AG09319 (cell line): ENCODE measurements around the gene XRCC5.

Experiments used
- DNase-seq: peaks from one replicate; pipeline ENCODE4 v3.0.0-alpha.2; 2010; ENCODE audit warnings: low read depth; ENCODE audit errors: extremely low read depth
- CTCF ChIP-seq: IDR thresholded peaks from 2 replicates; pipeline ENCODE4 v1.5.1; 2011; ENCODE audit warnings: low read depth, mild to moderate bottlenecking, inconsistent platforms, low read length, moderate library complexity

XRCC5 gene

GRCh38 chr2:216147172-216148131 is 38.3 kb downstream of the XRCC5 start:
- no peak for DNase-seq

DNA sequence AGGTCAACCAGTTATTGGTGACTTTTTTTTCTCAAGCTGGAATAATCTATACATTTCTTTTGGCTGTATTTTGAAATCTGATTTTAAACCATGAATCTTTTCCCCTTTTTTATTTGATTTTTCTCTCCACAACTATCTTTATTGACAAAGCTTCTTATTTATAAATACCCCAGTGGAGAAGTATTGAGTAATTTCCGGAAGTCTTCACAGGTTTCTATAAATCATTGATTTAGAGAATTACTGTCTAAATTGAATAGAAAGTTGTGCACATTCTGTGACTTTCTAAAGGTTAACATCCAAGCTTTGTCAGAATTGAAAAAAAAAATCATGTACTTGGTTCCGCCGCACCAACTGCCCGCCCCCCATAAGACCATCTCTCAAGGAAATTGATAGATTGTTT is 39.8 kb downstream of the XRCC5 start:
- TF ChIP-seq CTCF = no peak
- DNase-seq = no peak

More at GRCh38 chr2:216147172-216148131, 38.3 kb downstream of the XRCC5 start:
- no peak for TF ChIP-seq CTCF

DNA sequence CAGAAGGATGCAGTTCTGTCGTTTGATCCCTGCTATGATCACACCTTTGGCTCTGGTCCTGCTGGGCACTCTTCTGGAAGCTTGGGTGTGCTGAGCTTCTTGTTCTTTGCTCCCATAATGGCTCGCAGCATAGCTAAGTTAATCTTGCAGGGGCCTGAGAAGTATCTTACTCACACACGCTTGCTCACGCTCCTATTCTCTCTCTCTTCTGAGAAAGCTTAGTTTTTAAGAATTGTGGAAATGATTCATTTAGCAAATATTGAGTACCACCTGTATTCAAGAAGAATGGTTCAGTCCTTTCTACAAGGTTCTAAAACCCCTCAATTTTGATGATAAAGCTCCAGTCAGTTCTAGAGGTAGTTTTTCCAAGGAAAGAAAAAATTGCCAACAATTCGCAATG is 40.6 kb downstream of the XRCC5 start:
- DNase-seq = no peak
- no peak for TF ChIP-seq CTCF

GRCh38 chr2:216151313-216152025 is 42.3 kb downstream of the XRCC5 start:
- DNase-seq = no peak
- TF ChIP-seq CTCF = peak; percentile 6

DNA sequence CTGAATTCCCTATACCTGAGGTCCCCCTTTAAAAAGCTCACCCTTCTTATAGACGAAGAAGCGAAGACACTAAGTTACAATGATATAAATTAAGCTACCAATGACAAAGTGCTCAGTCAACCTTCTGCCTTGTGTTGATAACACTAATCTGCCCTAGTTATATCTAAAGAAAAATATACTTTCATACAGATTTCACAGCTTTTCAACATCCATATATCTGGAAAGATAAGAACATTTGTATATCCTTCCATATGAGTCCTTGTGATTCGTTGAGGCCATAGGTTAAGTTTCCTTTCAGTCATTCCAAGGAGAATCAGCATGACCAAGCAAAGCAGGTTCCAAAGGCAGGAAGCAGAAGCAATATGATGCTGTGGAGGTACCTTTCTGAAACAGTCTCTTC is 46.8 kb downstream of the XRCC5 start:
- no peak for DNase-seq

DNA sequence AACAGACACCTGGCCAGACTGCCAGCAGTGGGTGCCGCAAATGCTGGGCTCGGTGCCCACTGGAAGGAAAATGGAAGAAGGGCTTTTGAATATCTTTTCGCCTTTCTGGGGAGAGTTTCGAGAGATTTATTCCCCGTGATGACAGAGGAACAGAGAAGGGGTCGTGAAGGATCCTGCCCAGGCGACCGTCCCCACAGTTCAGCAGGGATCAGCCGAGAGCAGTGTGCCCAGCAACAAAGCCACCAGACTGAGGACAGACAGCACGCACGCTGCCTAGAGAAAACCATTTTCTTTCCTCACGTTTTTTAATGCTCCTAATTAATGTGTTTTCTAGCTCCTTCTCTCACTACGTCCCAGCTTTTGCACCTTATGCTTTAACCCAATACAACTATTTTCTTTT is 47.7 kb downstream of the XRCC5 start:
- TF ChIP-seq CTCF = no peak
- DNase-seq = no peak

More for the DNA sequence above, 46.8 kb downstream of the XRCC5 start:
- no peak for TF ChIP-seq CTCF

DNA sequence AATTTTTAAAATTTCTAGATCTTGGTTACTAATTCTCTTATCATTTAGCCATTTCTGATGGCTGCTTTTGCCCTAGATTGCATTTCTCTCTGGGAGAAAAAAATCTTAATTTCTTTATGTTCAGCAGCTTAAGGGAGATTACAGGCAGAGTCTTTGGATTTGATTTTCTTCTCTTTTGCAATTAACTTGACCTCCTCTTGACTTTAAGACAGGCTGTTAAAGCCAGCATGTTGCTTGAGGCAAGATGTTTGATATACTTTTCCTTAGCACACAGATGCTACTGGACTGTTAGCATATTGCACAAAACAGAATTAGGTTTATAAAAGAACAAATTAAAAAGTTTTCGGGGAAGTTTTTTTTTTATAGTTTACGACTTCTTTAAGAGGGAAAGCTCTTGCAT is 50.0 kb downstream of the XRCC5 start:
- TF ChIP-seq CTCF = no peak
- DNase-seq = peak; percentile 5
